ENCODE data around the gene LY6G6D. TPM values are rescaled to one million over a fixed set of nuclear protein-coding genes. Genes with fewer than 3 reads are reported as not detected.

The LY6G6D gene
- total RNA-seq, 2 donors from 2014 or later = not detected

GRCh38 chr6:31681135-31681671 is 33.9 kb upstream of the LY6G6D start:
- WGBS = under 1% methylated on average over 33 of the region's 40 CpGs
- no peaks in the 10 kb centered on the region for H3K9me3 ChIP-seq
- intact Hi-C loops (cut with DNase I) = loop anchor here (5.0 kb wide), 4 partner anchors 46 to 266 kb away; partner anchors contain the start of genes CFB and DDAH2
- peak overlapping the region; percentile 95 for H3K27ac ChIP-seq
- no peaks in the 10 kb centered on the region for H3K36me3 ChIP-seq
- H3K27me3 ChIP-seq (replicated peaks; ENCODE audit: insufficient read depth) = no peaks in the 10 kb centered on the region
- H3K4me1 ChIP-seq (replicated peaks) = peaks cover 4% of the 10 kb centered on the region
- peak; percentile 9 for TF ChIP-seq POLR2A (IDR thresholded peaks at IDR 0.05)
- no peak for TF ChIP-seq POLR2AphosphoS5 (IDR thresholded peaks at IDR 0.05)
- peak in 3 of 4 experiments; percentile 22 to 51 (median 48) for TF ChIP-seq CTCF (IDR thresholded peaks at IDR 0.05)
- DNase-seq (ENCODE audit: low spot score) = peak; percentile 41
- H3K4me3 ChIP-seq = peak overlapping the region; percentile 36 to 46

GRCh38 chr6:31683591-31683990 is 31.6 kb upstream of the LY6G6D start:
- Histone ChIP-seq H3K9me3 (no peaks in the 10 kb centered on the region), H3K4me3 (no peak overlapping the region), H3K27ac (no peak overlapping the region), H3K4me1 (replicated peaks) (peaks cover 4% of the 10 kb centered on the region), H3K27me3 (replicated peaks; ENCODE audit: insufficient read depth) (no peaks in the 10 kb centered on the region), H3K36me3 (peaks cover 0 to 17% of the 10 kb centered on the region in 2 donors)
- intact Hi-C loops (cut with DNase I) = loop anchor here (5.0 kb wide), 4 partner anchors 44 to 264 kb away; partner anchors contain the start of genes CFB and DDAH2
- no peak for DNase-seq (ENCODE audit: low spot score)
- 65% methylated on average over 13 of the region's 13 CpGs for WGBS
- TF ChIP-seq POLR2A (IDR thresholded peaks at IDR 0.05) (no peak), CTCF (IDR thresholded peaks at IDR 0.05) (no peak), POLR2AphosphoS5 (IDR thresholded peaks at IDR 0.05) (no peak)

- Histone ChIP-seq H3K36me3 (peaks cover 15 to 20% of the 10 kb centered on the region in 2 donors), H3K4me3 (no peak overlapping the region), H3K9me3 (no peaks in the 10 kb centered on the region), H3K4me1 (replicated peaks) (no peaks in the 10 kb centered on the region), H3K27ac (no peak overlapping the region), H3K27me3 (replicated peaks; ENCODE audit: insufficient read depth) (no peaks in the 10 kb centered on the region)
- DNase-seq (ENCODE audit: low spot score) = no peak
- intact Hi-C loops (cut with DNase I) = no loop called here
- no peak for TF ChIP-seq POLR2AphosphoS5 (IDR thresholded peaks at IDR 0.05)
- TF ChIP-seq CTCF (IDR thresholded peaks at IDR 0.05) = no peak
- TF ChIP-seq POLR2A (IDR thresholded peaks at IDR 0.05) = no peak
- WGBS = 79% methylated on average over 5 of the region's 5 CpGs
These were observed 28.7 kb upstream of the LY6G6D start for GRCh38 chr6:31686483-31686882.

- H3K27me3 ChIP-seq (replicated peaks; ENCODE audit: insufficient read depth) = no peaks in the 10 kb centered on the region
- no peak for DNase-seq (ENCODE audit: low spot score)
- H3K4me3 ChIP-seq = no peak overlapping the region
- WGBS = 84% methylated on average over 8 of the region's 8 CpGs
- peaks cover 15 to 20% of the 10 kb centered on the region in 2 donors for H3K36me3 ChIP-seq
- H3K27ac ChIP-seq = no peak overlapping the region
- no peaks in the 10 kb centered on the region for H3K9me3 ChIP-seq
- intact Hi-C loops (cut with DNase I) = no loop called here
- no peaks in the 10 kb centered on the region for H3K4me1 ChIP-seq (replicated peaks)
- TF ChIP-seq POLR2A (IDR thresholded peaks at IDR 0.05) = no peak
- no peak for TF ChIP-seq CTCF (IDR thresholded peaks at IDR 0.05)
- TF ChIP-seq POLR2AphosphoS5 (IDR thresholded peaks at IDR 0.05) = no peak
These were observed 27.8 kb upstream of the LY6G6D start for GRCh38 chr6:31687321-31687720.

All from prostate gland (tissue), 2 donors.